Prostate gland (tissue), 2 donors: ENCODE data around the gene THSD4. TPM values are rescaled to one million over a fixed set of nuclear protein-coding genes. Genes with fewer than 3 reads are reported as not detected.

Experiments used
- DNase-seq: peaks from one replicate; pipeline ENCODE4 v3.0.0-alpha.2; 2019; ENCODE audit warnings: low spot score
- H3K27ac ChIP-seq, 2 donors: fragments of 200-600 bp; sonication (generic); 2 replicates each; pipeline ENCODE4 v1.5.1; 2017 to 2019
- H3K27me3 ChIP-seq: fragments of 200-600 bp; sonication (generic); replicated peaks from 2 replicates; pipeline ENCODE4 v1.5.1; 2019; ENCODE audit not compliant: insufficient read depth
- H3K36me3 ChIP-seq, 2 donors: fragments of 200-600 bp; sonication (generic); 1 replicate in 1 of 2; 2 replicates in 1 of 2; pipeline versions ENCODE4 v1.5.1 to v1.8.1; 2017 to 2019
- H3K4me1 ChIP-seq: fragments of 200-600 bp; sonication (generic); replicated peaks from 2 replicates; pipeline ENCODE4 v1.5.1; 2019
- H3K4me3 ChIP-seq, 2 donors: fragments of 200-600 bp; sonication (generic); 2 replicates each; pipeline ENCODE4 v1.5.1; 2017 to 2019
- H3K9me3 ChIP-seq: fragments of 200-600 bp; sonication (generic); 2 replicates; pipeline ENCODE4 v1.5.1; 2017
- CTCF ChIP-seq, 4 experiments: fragments of 200-600 bp in 2 of 4; fragments of 450-650 bp in 2 of 4; sonication (generic) in 2 of 4; IDR thresholded peaks; 1 replicate in 3 of 4; 2 replicates in 1 of 4; pipeline ENCODE4 v1.5.1; 2016 to 2019; ENCODE audit warnings: antibody characterized with exemption in 4 of 4, mild to moderate bottlenecking in 2 of 4, moderate library complexity in 2 of 4
- POLR2A ChIP-seq: fragments of 450-650 bp; IDR thresholded peaks from one replicate; pipeline ENCODE4 v1.6.1; 2016; ENCODE audit warnings: antibody characterized with exemption, mild to moderate bottlenecking
- POLR2AphosphoS5 ChIP-seq: sonication (generic); formaldehyde crosslinking; IDR thresholded peaks from one replicate; pipeline ENCODE4 v1.6.1; 2017; ENCODE audit warnings: antibody characterized with exemption
- WGBS: methylation state at CpG from one replicate; pipeline ENCODE4 v1.1.5; 2018; 5-methylcytosine and 5-hydroxymethylcytosine counted together
- intact Hi-C: fragments of 100-400 bp; cut with DNase I; formaldehyde crosslinking; loops from one replicate; pipeline ENCODE4 v1.14.2; 2022
- total RNA-seq, 2 donors: library from RNA; depleted of rRNA; stranded (reverse); fragments of >200 nt; gene quantifications; one replicate each; pipeline ENCODE4 v1.1.0, GENCODE V29; 2016

The THSD4 gene
- total RNA-seq, 2 donors from 2014 or later, result 84.1 to 223 TPM

GRCh38 chr15:71111950-71112349 is 3.3 kb upstream of the THSD4 start:
- Histone ChIP-seq H3K27me3 (no peaks in the 10 kb centered on the region), H3K4me1 (no peaks in the 10 kb centered on the region), H3K4me3 (no peak overlapping the region), H3K36me3 (no peaks in the 10 kb centered on the region), H3K27ac (peak overlapping the region; percentile 26 to 50), H3K9me3 (no peaks in the 10 kb centered on the region)
- intact Hi-C loops, result no loop called here
- no peak for DNase-seq
- no peak for TF ChIP-seq CTCF (IDR thresholded peaks at IDR 0.05)
- no peak for TF ChIP-seq POLR2AphosphoS5
- TF ChIP-seq POLR2A, result no peak
- WGBS, result 70% methylated on average over 4 of the region's 4 CpGs

GRCh38 chr15:71112429-71112828 is 2.8 kb upstream of the THSD4 start:
- no peak for TF ChIP-seq POLR2AphosphoS5
- TF ChIP-seq POLR2A, result no peak
- TF ChIP-seq CTCF (IDR thresholded peaks at IDR 0.05), result no peak
- H3K27me3 ChIP-seq, result no peaks in the 10 kb centered on the region
- no peaks in the 10 kb centered on the region for H3K4me1 ChIP-seq
- H3K36me3 ChIP-seq, result no peaks in the 10 kb centered on the region
- DNase-seq, result no peak
- no peak overlapping the region for H3K27ac ChIP-seq
- H3K4me3 ChIP-seq, result no peak overlapping the region
- 91% methylated on average over 2 of the region's 2 CpGs for WGBS
- H3K9me3 ChIP-seq, result no peaks in the 10 kb centered on the region
- intact Hi-C loops, result no loop called here

- no peaks in the 10 kb centered on the region for H3K9me3 ChIP-seq
- no peaks in the 10 kb centered on the region for H3K4me1 ChIP-seq
- no peaks in the 10 kb centered on the region for H3K36me3 ChIP-seq
- no peak for TF ChIP-seq POLR2A
- TF ChIP-seq CTCF (IDR thresholded peaks at IDR 0.05), result no peak
- no peak for TF ChIP-seq POLR2AphosphoS5
- DNase-seq, result no peak
- no peaks in the 10 kb centered on the region for H3K27me3 ChIP-seq
- H3K27ac ChIP-seq, result peak overlapping the region; percentile 89 to 93
- 58% methylated on average over 11 of the region's 11 CpGs for WGBS
- intact Hi-C loops, result no loop called here
- H3K4me3 ChIP-seq, result no peak overlapping the region
Observed at GRCh38 chr15:71114066-71114680, 1.1 kb upstream of the THSD4 start.

GRCh38 chr15:71115567-71116351 is 488 bp downstream of the THSD4 start:
- peak; percentile 69 for DNase-seq
- Histone ChIP-seq H3K36me3 (no peaks in the 10 kb centered on the region), H3K27ac (peak overlapping the region; percentile 89 to 93), H3K4me1 (no peaks in the 10 kb centered on the region), H3K4me3 (peak overlapping the region; percentile 63 to 68), H3K27me3 (no peaks in the 10 kb centered on the region), H3K9me3 (no peaks in the 10 kb centered on the region)
- intact Hi-C loops, result loop anchor here (5.0 kb wide), 4 partner anchors 162 to 327 kb away; no protein-coding TSS in a partner anchor
- TF ChIP-seq CTCF (IDR thresholded peaks at IDR 0.05) (peak in 1 of 4 experiments; percentile 21), POLR2A (peak; percentile 27), POLR2AphosphoS5 (peak; percentile 46)
- WGBS, result under 1% methylated on average over 70 of the region's 93 CpGs
